ENCODE data around the gene SNAP25.

Gene SNAP25

DNA sequence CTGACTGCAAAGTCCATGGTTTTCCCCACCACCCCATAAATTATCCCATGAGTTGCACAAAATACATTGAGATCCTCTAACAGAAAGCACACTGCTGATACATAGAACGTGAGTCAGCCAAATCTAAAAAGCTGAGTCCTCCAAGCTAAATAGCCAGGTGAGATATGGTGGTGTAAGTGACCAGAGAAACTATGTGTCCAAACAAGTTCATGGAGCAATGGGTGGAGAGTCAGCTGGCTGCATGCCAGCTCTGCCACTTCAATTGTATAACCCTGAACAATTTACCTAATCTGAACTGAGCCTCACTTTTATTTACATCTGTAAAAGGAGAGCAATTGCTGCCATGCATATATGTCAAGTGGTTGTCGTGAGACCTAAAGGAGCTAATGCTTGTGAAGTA lies 9.7 kb downstream of the SNAP25 start:
- TF ChIP-seq, protein P1, sequence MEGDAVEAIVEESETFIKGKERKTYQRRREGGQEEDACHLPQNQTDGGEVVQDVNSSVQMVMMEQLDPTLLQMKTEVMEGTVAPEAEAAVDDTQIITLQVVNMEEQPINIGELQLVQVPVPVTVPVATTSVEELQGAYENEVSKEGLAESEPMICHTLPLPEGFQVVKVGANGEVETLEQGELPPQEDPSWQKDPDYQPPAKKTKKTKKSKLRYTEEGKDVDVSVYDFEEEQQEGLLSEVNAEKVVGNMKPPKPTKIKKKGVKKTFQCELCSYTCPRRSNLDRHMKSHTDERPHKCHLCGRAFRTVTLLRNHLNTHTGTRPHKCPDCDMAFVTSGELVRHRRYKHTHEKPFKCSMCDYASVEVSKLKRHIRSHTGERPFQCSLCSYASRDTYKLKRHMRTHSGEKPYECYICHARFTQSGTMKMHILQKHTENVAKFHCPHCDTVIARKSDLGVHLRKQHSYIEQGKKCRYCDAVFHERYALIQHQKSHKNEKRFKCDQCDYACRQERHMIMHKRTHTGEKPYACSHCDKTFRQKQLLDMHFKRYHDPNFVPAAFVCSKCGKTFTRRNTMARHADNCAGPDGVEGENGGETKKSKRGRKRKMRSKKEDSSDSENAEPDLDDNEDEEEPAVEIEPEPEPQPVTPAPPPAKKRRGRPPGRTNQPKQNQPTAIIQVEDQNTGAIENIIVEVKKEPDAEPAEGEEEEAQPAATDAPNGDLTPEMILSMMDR (IDR thresholded peaks at IDR 0.05; ENCODE audit: low read depth, low read length, missing control alignments) = no peak
- in situ Hi-C loops (cut with HindIII; ENCODE audit: low pct_ligation_motif_present, low sequenced_read_pairs) = no loop called here
- H3K27me3 ChIP-seq (replicated peaks) = peaks cover 2% of the 10 kb centered on the region
- no peaks in the 10 kb centered on the region for H3K36me3 ChIP-seq (replicated peaks)
- no peak for DNase-seq
- H3K4me3 ChIP-seq (ENCODE audit: low read depth, low read length) = no peak overlapping the region
- H3K27ac ChIP-seq = no peak overlapping the region

DNA sequence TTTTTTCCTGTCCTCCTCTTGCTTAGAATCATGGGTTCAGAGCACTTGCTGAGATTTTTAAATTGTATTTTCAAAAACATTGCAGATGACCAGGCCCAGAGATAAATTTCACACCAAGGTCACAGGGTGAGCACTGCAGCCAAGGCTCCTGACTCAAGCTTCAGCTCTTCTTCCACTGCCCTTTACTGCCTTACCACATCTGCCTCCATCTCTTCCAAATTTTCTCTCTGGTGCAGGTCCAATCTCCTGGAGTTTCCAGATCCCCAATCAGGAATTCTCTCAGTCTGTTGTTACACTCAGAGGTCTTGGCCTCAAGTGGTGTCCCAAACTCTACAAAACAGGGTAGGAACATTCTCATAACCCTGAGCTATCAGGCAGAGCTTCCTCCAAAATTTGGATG lies 12.7 kb downstream of the SNAP25 start:
- Histone ChIP-seq H3K4me3 (ENCODE audit: low read depth, low read length) (no peak overlapping the region), H3K27me3 (replicated peaks) (peaks cover 2% of the 10 kb centered on the region), H3K27ac (no peak overlapping the region), H3K36me3 (replicated peaks) (no peaks in the 10 kb centered on the region)
- in situ Hi-C loops (cut with HindIII; ENCODE audit: low pct_ligation_motif_present, low sequenced_read_pairs) = no loop called here
- DNase-seq = no peak
- TF ChIP-seq, protein P1 (IDR thresholded peaks at IDR 0.05; ENCODE audit: low read depth, low read length, missing control alignments) = no peak

DNA sequence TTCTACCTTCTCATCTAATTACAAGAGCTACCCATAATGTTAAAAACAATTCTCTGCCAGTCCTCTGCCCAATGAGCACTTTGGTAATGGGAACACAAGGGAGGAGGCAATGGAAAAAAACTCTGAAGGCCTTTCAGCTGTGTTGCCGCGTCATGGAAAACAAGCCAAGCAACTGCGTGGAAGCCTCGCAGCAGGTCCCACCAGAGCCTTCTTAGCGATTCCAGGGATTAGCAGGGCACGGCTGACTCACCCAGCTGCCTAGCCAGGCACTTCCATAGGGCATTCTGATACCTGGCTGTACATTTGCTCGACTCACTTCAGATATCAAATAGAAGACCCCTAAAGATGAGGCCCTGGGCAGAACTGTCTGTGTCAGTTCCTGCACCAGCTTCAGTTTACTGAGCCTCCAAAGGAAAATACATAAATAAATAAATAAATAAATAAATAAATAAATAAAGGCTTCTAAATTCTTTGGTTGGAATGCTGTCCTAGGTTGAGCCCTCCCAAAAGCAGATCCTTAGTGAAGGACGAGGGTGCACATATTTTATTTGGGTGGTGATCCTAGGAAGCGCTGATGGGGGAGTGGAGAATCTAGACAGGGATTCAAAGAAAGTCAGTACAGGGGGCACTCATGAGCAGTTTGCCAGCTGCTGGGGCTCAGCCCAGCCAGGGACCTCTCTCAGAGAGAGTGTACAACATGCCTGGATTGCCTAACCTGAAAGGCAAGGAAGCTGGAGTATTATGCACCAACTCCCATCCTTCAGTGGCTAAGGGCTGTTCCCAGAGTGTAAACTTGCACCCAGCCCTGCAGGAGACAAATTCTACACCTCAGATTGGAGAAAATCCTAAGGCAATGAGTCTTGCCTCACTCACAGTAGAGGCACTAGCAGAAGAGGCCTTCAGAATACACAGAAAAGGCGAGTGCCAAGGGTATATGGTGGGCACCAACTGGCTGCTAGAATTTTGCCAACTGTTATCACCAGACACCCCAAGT lies 18.2 kb downstream of the SNAP25 start:
- in situ Hi-C loops (cut with HindIII; ENCODE audit: low pct_ligation_motif_present, low sequenced_read_pairs) = no loop called here
- TF ChIP-seq, protein P1 (IDR thresholded peaks at IDR 0.05; ENCODE audit: low read depth, low read length, missing control alignments) = no peak
- Histone ChIP-seq H3K36me3 (replicated peaks) (no peaks in the 10 kb centered on the region), H3K27ac (no peak overlapping the region), H3K27me3 (replicated peaks) (peaks cover 2% of the 10 kb centered on the region), H3K4me3 (ENCODE audit: low read depth, low read length) (no peak overlapping the region)
- no peak for DNase-seq

DNA sequence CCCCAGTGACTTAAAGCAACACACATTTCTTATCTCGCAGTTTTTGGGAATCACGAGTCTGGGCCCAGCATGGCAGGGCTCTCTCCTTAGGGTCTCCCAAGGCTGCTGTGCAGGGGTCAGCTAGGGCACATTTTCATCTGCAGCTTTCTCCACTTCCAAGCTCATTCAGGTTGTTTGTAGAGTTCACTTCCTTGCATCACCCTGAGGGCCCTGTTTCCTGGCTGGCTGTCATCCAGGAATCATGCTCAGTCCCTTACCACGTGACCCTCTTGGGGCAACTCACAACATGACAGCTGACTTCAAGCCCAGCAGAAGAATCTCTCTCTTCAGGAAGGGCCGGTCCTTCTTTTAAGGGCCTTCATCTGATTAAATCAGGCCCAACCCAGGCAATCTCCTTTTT lies 21.3 kb downstream of the SNAP25 start:
- in situ Hi-C loops (cut with HindIII; ENCODE audit: low pct_ligation_motif_present, low sequenced_read_pairs) = no loop called here
- no peak for DNase-seq
- TF ChIP-seq, protein P1 (IDR thresholded peaks at IDR 0.05; ENCODE audit: low read depth, low read length, missing control alignments) = no peak
- Histone ChIP-seq H3K27me3 (replicated peaks) (no peaks in the 10 kb centered on the region), H3K36me3 (replicated peaks) (no peaks in the 10 kb centered on the region), H3K27ac (no peak overlapping the region), H3K4me3 (ENCODE audit: low read depth, low read length) (no peak overlapping the region)

DNA sequence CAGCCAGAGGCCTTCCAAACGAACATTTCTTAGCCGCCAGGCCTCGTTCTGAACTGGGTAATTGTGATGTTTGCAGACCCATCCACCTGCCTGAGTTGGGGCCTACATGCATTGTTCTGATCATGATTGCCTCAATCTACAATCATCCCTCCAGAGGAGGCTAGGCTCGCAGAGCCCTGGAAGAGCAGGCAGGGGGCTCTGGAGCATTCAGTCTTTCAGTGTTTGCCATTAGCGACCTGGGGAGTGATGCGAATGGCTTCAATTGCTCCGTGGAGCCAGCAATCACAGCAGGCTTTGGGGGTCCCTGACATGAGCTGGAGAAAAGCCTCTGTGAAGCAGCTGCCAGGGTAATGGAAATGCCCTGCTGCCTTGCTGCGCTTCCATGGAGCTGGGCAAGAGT lies 22.0 kb downstream of the SNAP25 start:
- no peak for DNase-seq
- Histone ChIP-seq H3K36me3 (replicated peaks) (no peaks in the 10 kb centered on the region), H3K27me3 (replicated peaks) (no peaks in the 10 kb centered on the region), H3K27ac (no peak overlapping the region), H3K4me3 (ENCODE audit: low read depth, low read length) (no peak overlapping the region)
- TF ChIP-seq, protein P1 (IDR thresholded peaks at IDR 0.05; ENCODE audit: low read depth, low read length, missing control alignments) = no peak
- in situ Hi-C loops (cut with HindIII; ENCODE audit: low pct_ligation_motif_present, low sequenced_read_pairs) = no loop called here
